ENCODE results near the gene ARF4.

- no peak for TF ChIP-seq CTCF (IDR thresholded peaks at IDR 0.05)
- no peak for TF ChIP-seq EP300 (IDR thresholded peaks at IDR 0.05)
Measured at GRCh38 chr3:57546616-57547015, 50.5 kb downstream of the ARF4 start.

Measured in gastroesophageal sphincter (tissue), 3 donors.